Measurements from ENCODE around the gene C1QTNF3.

- no peak for TF ChIP-seq EP300 (IDR thresholded peaks at IDR 0.05)
- no peak for TF ChIP-seq CTCF (IDR thresholded peaks at IDR 0.05)
- TF ChIP-seq POLR2A (IDR thresholded peaks at IDR 0.05), result no peak
- peak; percentile 36 for TF ChIP-seq POLR2AphosphoS5 (IDR thresholded peaks at IDR 0.05)
Observed at GRCh38 chr5:34001241-34001841, 41.7 kb downstream of the C1QTNF3 start.
